Sigmoid colon (tissue), 7 donors: ENCODE results near the gene MRGPRX3. TPM values are rescaled to one million over a fixed set of nuclear protein-coding genes. Genes with fewer than 3 reads are reported as not detected.

Source experiments
- DNase-seq: peaks from one replicate; pipeline ENCODE4 v3.0.0-alpha.2; 2019
- H3K27ac ChIP-seq, 4 donors: fragments of 200-600 bp; sonication (generic); one replicate each; pipeline ENCODE4 v1.5.1; 2016 to 2019; ENCODE audit warnings: mild to moderate bottlenecking in 1 of 4
- H3K27me3 ChIP-seq, 3 donors: fragments of 200-600 bp; sonication (generic); one replicate each; pipeline ENCODE4 v1.5.1; 2019; ENCODE audit warnings: mild to moderate bottlenecking in 1 of 3
- H3K36me3 ChIP-seq, 4 donors: fragments of 200-600 bp; sonication (generic); one replicate each; pipeline ENCODE4 v1.5.1; 2016 to 2019
- H3K4me1 ChIP-seq, 4 donors: fragments of 200-600 bp; sonication (generic); one replicate each; pipeline ENCODE4 v1.5.1; 2017 to 2019
- H3K4me3 ChIP-seq, 4 donors: fragments of 200-600 bp; sonication (generic); one replicate each; pipeline ENCODE4 v1.5.1; 2017 to 2019; ENCODE audit warnings: mild to moderate bottlenecking in 2 of 4, moderate library complexity in 1 of 4
- H3K9me3 ChIP-seq, 4 donors: fragments of 200-600 bp in 3 of 4; sonication (generic) in 3 of 4; one replicate each; pipeline versions ENCODE4 v1.5.1 to v1.6.1; 2013 to 2019
- EP300 ChIP-seq, 4 donors: sonication (generic); formaldehyde crosslinking; IDR thresholded peaks; one replicate each; pipeline ENCODE4 v1.6.1; 2017; ENCODE audit warnings: antibody characterized with exemption in 4 of 4
- POLR2A ChIP-seq, 2 donors: fragments of 450-650 bp; IDR thresholded peaks; one replicate each; pipeline ENCODE4 v1.6.1; 2016; ENCODE audit warnings: antibody characterized with exemption in 2 of 2, mild to moderate bottlenecking in 2 of 2, moderate library complexity in 2 of 2
- POLR2AphosphoS5 ChIP-seq, 4 donors: sonication (generic); formaldehyde crosslinking; IDR thresholded peaks; one replicate each; pipeline ENCODE4 v1.6.1; 2017; ENCODE audit warnings: antibody characterized with exemption in 4 of 4
- WGBS, 2 donors: extraction: QIAGEN DNeasy Blood & Tissue Kit; methylation state at CpG; one replicate each; pipeline ENCODE4 v1.1.7; 2013; 5-methylcytosine and 5-hydroxymethylcytosine counted together
- intact Hi-C: fragments of 100-400 bp; cut with DNase I; formaldehyde crosslinking; loops from one replicate; pipeline ENCODE4 v1.15.1; 2023
- polyA plus RNA-seq, 3 donors: library from polyadenylated mRNA; stranded (reverse); fragments of 200-250 nt; gene quantifications; one replicate each; pipeline ENCODE4 v1.2.3, GENCODE V29; 2013
- total RNA-seq, 4 donors: library from RNA; depleted of rRNA; stranded (reverse); fragments of >200 nt; gene quantifications; one replicate each; pipeline ENCODE4 v1.1.0, GENCODE V29; 2016
- TF ChIP-seq, protein P1 (sequence below), 4 experiments: fragments of 450-650 bp in 3 of 4; fragments of 200-600 bp in 1 of 4; IDR thresholded peaks; one replicate each; pipeline ENCODE4 v1.5.1; 2016 to 2019; ENCODE audit warnings: antibody characterized with exemption in 4 of 4, mild to moderate bottlenecking in 3 of 4, moderate library complexity in 2 of 4
- donor health status: healthy with polysubstance abuse.
- donor health status: Bipolar disorder and iron deficiency.
- donor health status: healthy.

MRGPRX3 gene
- total and polyA plus RNA-seq, 7 donors: not detected

DNA sequence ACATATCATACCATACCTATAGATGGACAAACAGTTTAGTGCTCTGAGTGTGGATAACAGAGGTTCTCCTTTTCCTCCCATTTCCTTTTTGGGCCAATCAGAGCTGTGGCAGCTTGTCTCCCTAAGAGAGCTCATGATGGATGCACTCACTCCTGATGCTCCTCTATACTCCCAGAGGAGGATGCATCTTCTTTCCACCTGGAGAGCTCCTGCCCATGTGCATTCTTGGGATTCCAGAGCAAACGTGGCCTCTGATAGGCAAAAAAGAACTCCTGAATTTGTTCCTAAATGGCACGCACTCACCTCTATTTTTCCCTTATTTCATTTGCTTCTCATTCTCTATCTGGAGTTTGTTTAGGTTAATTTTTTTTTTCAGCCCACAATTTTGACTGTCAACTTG, 2.9 kb downstream of the MRGPRX3 start:
- DNase-seq: no peak
- H3K4me3 ChIP-seq: no peak overlapping the region
- H3K4me1 ChIP-seq: no peaks in the 10 kb centered on the region
- H3K9me3 ChIP-seq: no peaks in the 10 kb centered on the region
- 38 to 44% methylated on average over 2 of the region's 2 CpGs for WGBS, 2 donors
- TF ChIP-seq EP300 (IDR thresholded peaks at IDR 0.05): no peak
- no peak for TF ChIP-seq POLR2A (IDR thresholded peaks at IDR 0.05)
- TF ChIP-seq, protein P1, sequence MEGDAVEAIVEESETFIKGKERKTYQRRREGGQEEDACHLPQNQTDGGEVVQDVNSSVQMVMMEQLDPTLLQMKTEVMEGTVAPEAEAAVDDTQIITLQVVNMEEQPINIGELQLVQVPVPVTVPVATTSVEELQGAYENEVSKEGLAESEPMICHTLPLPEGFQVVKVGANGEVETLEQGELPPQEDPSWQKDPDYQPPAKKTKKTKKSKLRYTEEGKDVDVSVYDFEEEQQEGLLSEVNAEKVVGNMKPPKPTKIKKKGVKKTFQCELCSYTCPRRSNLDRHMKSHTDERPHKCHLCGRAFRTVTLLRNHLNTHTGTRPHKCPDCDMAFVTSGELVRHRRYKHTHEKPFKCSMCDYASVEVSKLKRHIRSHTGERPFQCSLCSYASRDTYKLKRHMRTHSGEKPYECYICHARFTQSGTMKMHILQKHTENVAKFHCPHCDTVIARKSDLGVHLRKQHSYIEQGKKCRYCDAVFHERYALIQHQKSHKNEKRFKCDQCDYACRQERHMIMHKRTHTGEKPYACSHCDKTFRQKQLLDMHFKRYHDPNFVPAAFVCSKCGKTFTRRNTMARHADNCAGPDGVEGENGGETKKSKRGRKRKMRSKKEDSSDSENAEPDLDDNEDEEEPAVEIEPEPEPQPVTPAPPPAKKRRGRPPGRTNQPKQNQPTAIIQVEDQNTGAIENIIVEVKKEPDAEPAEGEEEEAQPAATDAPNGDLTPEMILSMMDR (IDR thresholded peaks at IDR 0.05): no peak
- TF ChIP-seq POLR2AphosphoS5 (IDR thresholded peaks at IDR 0.05): no peak
- no peaks in the 10 kb centered on the region for H3K27me3 ChIP-seq
- H3K36me3 ChIP-seq: no peaks in the 10 kb centered on the region
- intact Hi-C loops: no loop called here
- no peak overlapping the region for H3K27ac ChIP-seq

DNA sequence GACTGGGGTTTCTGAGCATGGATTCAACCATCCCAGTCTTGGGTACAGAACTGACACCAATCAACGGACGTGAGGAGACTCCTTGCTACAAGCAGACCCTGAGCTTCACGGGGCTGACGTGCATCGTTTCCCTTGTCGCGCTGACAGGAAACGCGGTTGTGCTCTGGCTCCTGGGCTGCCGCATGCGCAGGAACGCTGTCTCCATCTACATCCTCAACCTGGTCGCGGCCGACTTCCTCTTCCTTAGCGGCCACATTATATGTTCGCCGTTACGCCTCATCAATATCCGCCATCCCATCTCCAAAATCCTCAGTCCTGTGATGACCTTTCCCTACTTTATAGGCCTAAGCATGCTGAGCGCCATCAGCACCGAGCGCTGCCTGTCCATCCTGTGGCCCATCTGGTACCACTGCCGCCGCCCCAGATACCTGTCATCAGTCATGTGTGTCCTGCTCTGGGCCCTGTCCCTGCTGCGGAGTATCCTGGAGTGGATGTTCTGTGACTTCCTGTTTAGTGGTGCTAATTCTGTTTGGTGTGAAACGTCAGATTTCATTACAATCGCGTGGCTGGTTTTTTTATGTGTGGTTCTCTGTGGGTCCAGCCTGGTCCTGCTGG, 4.9 kb downstream of the MRGPRX3 start:
- TF ChIP-seq POLR2AphosphoS5 (IDR thresholded peaks at IDR 0.05): no peak
- no peak for TF ChIP-seq POLR2A (IDR thresholded peaks at IDR 0.05)
- TF ChIP-seq EP300 (IDR thresholded peaks at IDR 0.05): no peak
- TF ChIP-seq, protein P1 (IDR thresholded peaks at IDR 0.05): no peak
- Histone ChIP-seq H3K27ac (no peak overlapping the region), H3K27me3 (no peaks in the 10 kb centered on the region), H3K4me3 (no peak overlapping the region), H3K9me3 (no peaks in the 10 kb centered on the region), H3K4me1 (no peaks in the 10 kb centered on the region), H3K36me3 (no peaks in the 10 kb centered on the region)
- DNase-seq: no peak
- 93 to 95% methylated on average over 29 of the region's 29 CpGs for WGBS, 2 donors
- intact Hi-C loops: no loop called here

DNA sequence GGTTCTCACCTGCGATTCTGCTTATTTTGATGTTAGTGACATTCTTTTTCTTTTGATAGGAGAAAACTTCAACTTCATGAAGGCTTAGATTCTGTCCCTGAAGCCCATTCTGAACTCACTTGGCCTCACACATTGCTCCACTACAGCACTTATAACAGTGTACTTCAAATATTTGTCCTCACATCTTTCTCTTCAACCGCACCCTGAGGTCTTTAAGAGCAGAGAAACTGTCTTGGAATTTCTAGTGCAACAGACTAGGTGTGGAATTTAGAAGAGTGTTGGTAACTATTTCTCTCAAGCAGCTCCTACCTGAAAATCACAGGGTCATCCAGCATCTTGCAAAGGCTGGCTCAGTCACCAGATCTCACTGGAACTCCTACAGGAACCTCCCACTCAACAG, 7.8 kb downstream of the MRGPRX3 start:
- intact Hi-C loops: no loop called here
- Histone ChIP-seq H3K4me3 (no peak overlapping the region), H3K27me3 (no peaks in the 10 kb centered on the region), H3K36me3 (no peaks in the 10 kb centered on the region), H3K9me3 (no peaks in the 10 kb centered on the region), H3K27ac (no peak overlapping the region), H3K4me1 (no peaks in the 10 kb centered on the region)
- 92 to 97% methylated on average over 2 of the region's 2 CpGs for WGBS, 2 donors
- DNase-seq: no peak
- TF ChIP-seq EP300 (IDR thresholded peaks at IDR 0.05) (no peak), POLR2A (IDR thresholded peaks at IDR 0.05) (no peak)
- TF ChIP-seq, protein P1 (IDR thresholded peaks at IDR 0.05): no peak

DNA sequence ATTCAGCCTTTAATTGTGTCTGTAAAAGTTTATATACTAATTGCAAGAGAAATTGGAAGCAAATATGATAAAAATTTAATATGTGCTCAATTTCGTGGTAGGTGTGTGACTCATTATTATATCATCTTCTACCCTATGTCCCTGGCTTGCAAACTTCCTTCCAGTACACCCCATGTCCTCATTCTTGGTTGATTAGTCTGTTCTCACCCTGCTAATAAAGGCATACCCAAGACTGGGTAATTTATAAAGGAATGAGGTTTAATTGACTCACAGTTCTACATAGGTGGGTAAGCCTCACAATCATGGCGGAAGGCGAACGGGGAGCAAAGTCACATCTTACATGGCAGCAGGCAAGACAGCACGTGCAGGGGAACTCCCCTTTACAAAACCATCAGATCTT, 11.9 kb downstream of the MRGPRX3 start:
- Histone ChIP-seq H3K4me1 (no peaks in the 10 kb centered on the region), H3K4me3 (no peak overlapping the region), H3K27ac (no peak overlapping the region), H3K27me3 (no peaks in the 10 kb centered on the region), H3K36me3 (no peaks in the 10 kb centered on the region), H3K9me3 (no peaks in the 10 kb centered on the region)
- DNase-seq: no peak
- 70 to 74% methylated on average over 5 of the region's 5 CpGs for WGBS, 2 donors
- intact Hi-C loops: no loop called here
- TF ChIP-seq EP300 (IDR thresholded peaks at IDR 0.05) (no peak), POLR2A (IDR thresholded peaks at IDR 0.05) (no peak), POLR2AphosphoS5 (IDR thresholded peaks at IDR 0.05) (no peak)
- TF ChIP-seq, protein P1 (IDR thresholded peaks at IDR 0.05): no peak

DNA sequence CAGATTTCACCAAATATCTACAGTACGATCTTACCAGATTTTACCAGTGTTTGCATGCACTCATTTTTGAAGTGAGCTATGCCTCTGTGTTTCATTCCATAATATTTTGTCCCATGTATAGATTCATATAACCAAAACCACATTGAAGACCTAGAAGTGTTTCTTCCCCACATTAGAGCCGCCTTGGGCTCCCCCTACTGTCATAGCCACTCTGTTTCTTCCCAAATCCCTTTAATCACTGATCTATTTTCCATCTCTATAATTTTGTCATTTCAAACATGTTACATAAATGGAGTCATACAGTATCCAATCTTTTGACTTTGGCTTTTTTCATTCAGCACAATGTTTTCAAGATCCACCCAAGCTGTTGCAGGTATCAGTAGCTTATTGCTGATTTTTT, 12.7 kb downstream of the MRGPRX3 start:
- Histone ChIP-seq H3K27ac (no peak overlapping the region), H3K4me1 (no peaks in the 10 kb centered on the region), H3K4me3 (no peak overlapping the region), H3K9me3 (no peaks in the 10 kb centered on the region), H3K36me3 (no peaks in the 10 kb centered on the region), H3K27me3 (no peaks in the 10 kb centered on the region)
- no peak for TF ChIP-seq POLR2AphosphoS5 (IDR thresholded peaks at IDR 0.05)
- no peak for TF ChIP-seq EP300 (IDR thresholded peaks at IDR 0.05)
- TF ChIP-seq POLR2A (IDR thresholded peaks at IDR 0.05): no peak
- TF ChIP-seq, protein P1 (IDR thresholded peaks at IDR 0.05): no peak
- WGBS, 2 donors: 63 to 72% methylated on average over 2 of the region's 2 CpGs
- intact Hi-C loops: no loop called here
- no peak for DNase-seq
